HEK293 (cell line): Measurements from ENCODE around the gene CARNS1.

Experiments
- CTCF ChIP-seq: fragments of 450-650 bp; formaldehyde crosslinking; IDR thresholded peaks from 2 replicates; pipeline ENCODE4 v1.5.1; 2016; ENCODE audit warnings: missing biosample characterization, missing genetic modification characterization
- PRDM10 ChIP-seq: fragments of 450-650 bp; formaldehyde crosslinking; IDR thresholded peaks from 2 replicates; pipeline ENCODE4 v1.5.1; 2016; ENCODE audit warnings: missing biosample characterization, missing genetic modification characterization
- SP2 ChIP-seq: fragments of 450-650 bp; formaldehyde crosslinking; IDR thresholded peaks from 2 replicates; pipeline ENCODE4 v1.5.1; 2016; ENCODE audit warnings: missing biosample characterization, missing genetic modification characterization
- TCF7L2 ChIP-seq: IDR thresholded peaks from 2 replicates; pipeline ENCODE4 v1.6.1; 2011; ENCODE audit warnings: low read depth, mild to moderate bottlenecking, inconsistent platforms, low read length, moderate library complexity, borderline replicate concordance
- ZNF121 ChIP-seq: fragments of 450-650 bp; formaldehyde crosslinking; IDR thresholded peaks from 2 replicates; pipeline ENCODE4 v1.5.1; 2016; ENCODE audit warnings: missing biosample characterization, missing genetic modification characterization
- ZNF175 ChIP-seq: fragments of 450-650 bp; formaldehyde crosslinking; IDR thresholded peaks from 2 replicates; pipeline ENCODE4 v1.5.1; 2016; ENCODE audit warnings: missing biosample characterization, missing genetic modification characterization
- ZNF37A ChIP-seq: fragments of 450-650 bp; IDR thresholded peaks from 2 replicates; pipeline ENCODE4 v1.5.1; 2018; ENCODE audit warnings: missing biosample characterization, missing genetic modification characterization
- ZNF529 ChIP-seq: fragments of 450-650 bp; formaldehyde crosslinking; IDR thresholded peaks from 2 replicates; pipeline ENCODE4 v1.5.1; 2017; ENCODE audit warnings: missing genetic modification characterization, missing biosample characterization; ENCODE audit not compliant: insufficient replicate concordance
- ZNF645 ChIP-seq: fragments of 450-650 bp; formaldehyde crosslinking; IDR thresholded peaks from 2 replicates; pipeline ENCODE4; 2016; ENCODE audit warnings: missing biosample characterization, missing genetic modification characterization
- ZNF707 ChIP-seq: fragments of 450-650 bp; formaldehyde crosslinking; IDR thresholded peaks from 2 replicates; pipeline ENCODE4 v1.5.1; 2016; ENCODE audit warnings: missing biosample characterization, missing genetic modification characterization

- TF ChIP-seq ZNF121 (tag by site-specific recombination) = no peak
- peak; percentile 64 for TF ChIP-seq CTCF (tag by site-specific recombination)
- no peak for TF ChIP-seq PRDM10 (tag by site-specific recombination)
- TF ChIP-seq ZNF529 (tag by site-specific recombination) = no peak
- TF ChIP-seq ZNF645 (tag by site-specific recombination) = no peak
- peak; percentile 84 for TF ChIP-seq SP2
- TF ChIP-seq ZNF37A = no peak
- no peak for TF ChIP-seq ZNF707
- TF ChIP-seq ZNF175 (tag by site-specific recombination) = no peak
- no peak for TF ChIP-seq TCF7L2
Measured at GRCh38 chr11:67468759-67469507, 53.5 kb downstream of the CARNS1 start, which contains the start of gene TMEM134.
